SK-N-SH (cell line): ENCODE measurements around the gene SCYL2. TPM values are rescaled to one million over a fixed set of nuclear protein-coding genes. Genes with fewer than 3 reads are reported as not detected.

ENCODE experiments used
- CTCF ChIA-PET: fragments of 300-600, 350-600 bp; formaldehyde crosslinking; extraction: SDS; loops from one replicate; lab custom pipeline; 2021; lab: Yijun Ruan, JAX
- POLR2A ChIA-PET: fragments of 350-600 bp; sonication (Branson Sonifier 250); formaldehyde crosslinking; extraction: SDS; loops from one replicate; lab custom pipeline; 2020; ENCODE audit warnings: antibody characterized with exemption, inconsistent platforms; lab: Yijun Ruan, JAX
- DNase-seq: peaks from one replicate; pipeline ENCODE4 v3.0.0; 2012
- H2AFZ ChIP-seq: fragments of 200-600 bp; sonication (generic); 2 replicates; pipeline ENCODE4 v1.8.1; 2016; ENCODE audit warnings: antibody characterized with exemption, mild to moderate bottlenecking, low read depth
- H3F3A ChIP-seq: fragments of 200-600 bp; sonication (generic); replicated peaks from 2 replicates; pipeline ENCODE3; 2016; ENCODE audit warnings: antibody characterized with exemption, mild to moderate bottlenecking; ENCODE audit not compliant: insufficient read depth
- H3K27ac ChIP-seq, 2 experiments: fragments of 200-500 bp in 1 of 2; fragments of 200-600 bp in 1 of 2; sonication (Bioruptor generic) in 1 of 2; sonication (generic), shearing (Covaris generic) in 1 of 2; 2 replicates each; pipeline versions ENCODE4 v1.5.1 to v1.6.1; 2014 to 2016; ENCODE audit warnings: low read depth in 2 of 2, inconsistent platforms in 1 of 2, low read length in 1 of 2, mild to moderate bottlenecking in 1 of 2, mixed read lengths in 1 of 2
- H3K27me3 ChIP-seq: fragments of 200-600 bp; sonication (generic), shearing (Covaris generic); 2 replicates; pipeline ENCODE4 v1.6.1; 2016; ENCODE audit warnings: mixed run types; ENCODE audit not compliant: insufficient read depth
- H3K36me3 ChIP-seq, 2 experiments: fragments of 200-500 bp in 1 of 2; fragments of 200-600 bp in 1 of 2; sonication (Bioruptor generic) in 1 of 2; sonication (generic) in 1 of 2; replicated peaks in 1 of 2; 2 replicates each; pipeline versions ENCODE3 to v1.5.1; 2014 to 2016; ENCODE audit warnings: low read length in 1 of 2, mild to moderate bottlenecking in 1 of 2; ENCODE audit not compliant: insufficient read depth in 2 of 2, control insufficient read depth in 1 of 2
- H3K4me1 ChIP-seq, 2 experiments: fragments of 200-500 bp in 1 of 2; fragments of 200-600 bp in 1 of 2; sonication (Bioruptor generic) in 1 of 2; sonication (generic), shearing (Covaris generic) in 1 of 2; 2 replicates each; pipeline versions ENCODE4 v1.5.1 to v1.6.1; 2014 to 2016; ENCODE audit warnings: low read depth in 1 of 2, low read length in 1 of 2, mixed run types in 1 of 2; ENCODE audit not compliant: insufficient read depth in 2 of 2, control insufficient read depth in 1 of 2
- H3K4me2 ChIP-seq: fragments of 200-600 bp; sonication (generic), shearing (Covaris generic); 2 replicates; pipeline ENCODE4 v1.6.1; 2017; ENCODE audit warnings: mixed run types
- H3K4me3 ChIP-seq, 2 experiments: fragments of 200-500 bp in 1 of 2; fragments of 200-600 bp in 1 of 2; sonication (Bioruptor generic) in 1 of 2; sonication (generic), shearing (Covaris generic) in 1 of 2; 2 replicates each; pipeline versions ENCODE4 v1.5.1 to v1.8.1; 2014 to 2016; ENCODE audit warnings: low read depth in 2 of 2, inconsistent platforms in 1 of 2, low read length in 1 of 2, mild to moderate bottlenecking in 1 of 2, mixed read lengths in 1 of 2, moderate library complexity in 1 of 2
- H3K79me2 ChIP-seq: fragments of 200-600 bp; sonication (generic); 2 replicates; pipeline ENCODE4 v1.8.1; 2017; ENCODE audit warnings: mild to moderate bottlenecking; ENCODE audit not compliant: insufficient read depth
- H3K9ac ChIP-seq: fragments of 200-600 bp; sonication (generic); 2 replicates; pipeline ENCODE4 v1.6.1; 2017; ENCODE audit warnings: mixed run types
- H3K9me2 ChIP-seq: fragments of 200-600 bp; sonication (generic); 2 replicates; pipeline ENCODE4 v1.6.1; 2017; ENCODE audit warnings: mixed run types
- H3K9me3 ChIP-seq: fragments of 200-600 bp; sonication (generic); 2 replicates; pipeline ENCODE4 v1.6.1; 2017; ENCODE audit warnings: mixed run types, mild to moderate bottlenecking, moderate library complexity
- H4K20me1 ChIP-seq: fragments of 200-600 bp; sonication (generic); 2 replicates; pipeline ENCODE4 v1.6.1; 2017; ENCODE audit warnings: mild to moderate bottlenecking, mixed run types; ENCODE audit not compliant: insufficient read depth
- CHD2 ChIP-seq: fragments of 150-350 bp; IDR thresholded peaks from 2 replicates; pipeline ENCODE4 v1.6.1; 2018; ENCODE audit warnings: low read length; ENCODE audit not compliant: partially characterized antibody
- EZH2phosphoT487 ChIP-seq: fragments of 200-600 bp; sonication (generic); IDR thresholded peaks from 2 replicates; pipeline ENCODE4 v1.6.1; 2017; ENCODE audit warnings: low read depth, mixed run types, mild to moderate bottlenecking, antibody characterized with exemption, moderate library complexity, borderline replicate concordance
- FOXJ3 ChIP-seq: sonication (generic); formaldehyde crosslinking; IDR thresholded peaks from 2 replicates; pipeline ENCODE4 v1.5.1; 2020; ENCODE audit warnings: mild to moderate bottlenecking, missing genetic modification reagents
- GABPA ChIP-seq: IDR thresholded peaks from 2 replicates; pipeline ENCODE4 v1.4.0; 2012; ENCODE audit warnings: low read depth, mild to moderate bottlenecking
- GATA2 ChIP-seq: sonication (generic); formaldehyde crosslinking; IDR thresholded peaks from 2 replicates; pipeline ENCODE4 v1.5.0; 2020; ENCODE audit warnings: mild to moderate bottlenecking, missing genetic modification reagents
- JUND ChIP-seq: IDR thresholded peaks from 2 replicates; pipeline ENCODE4 v1.4.0; 2012
- MXI1 ChIP-seq: IDR thresholded peaks from 2 replicates; pipeline ENCODE4 v1.6.1; 2012; ENCODE audit warnings: mild to moderate bottlenecking, low read depth, low read length, improper control_type of control experiment
- RAD21 ChIP-seq: IDR thresholded peaks from 2 replicates; pipeline ENCODE4 v1.6.1; 2012; ENCODE audit warnings: mild to moderate bottlenecking, low read length
- RCOR1 ChIP-seq: fragments of 150-350 bp; IDR thresholded peaks from 2 replicates; pipeline ENCODE4 v1.6.1; 2017; ENCODE audit warnings: antibody characterized with exemption, low read length
- TEAD4 ChIP-seq: IDR thresholded peaks from 2 replicates; pipeline ENCODE4 v1.4.0; 2012; ENCODE audit warnings: mild to moderate bottlenecking, borderline replicate concordance; ENCODE audit not compliant: insufficient read depth
- YY1 ChIP-seq: IDR thresholded peaks from 2 replicates; pipeline ENCODE4 v1.4.0; 2012; ENCODE audit warnings: low read depth, mild to moderate bottlenecking
- ZBTB33 ChIP-seq: IDR thresholded peaks from 2 replicates; pipeline ENCODE4 v1.4.0; 2012; ENCODE audit warnings: low read depth, borderline replicate concordance
- WGBS: methylation state at CpG from one replicate; pipeline ENCODE4 v1.1.6; 2017; ENCODE audit warnings: low lambda C conversion rate; 5-methylcytosine and 5-hydroxymethylcytosine counted together
- polyA plus RNA-seq, 3 experiments: library from polyadenylated mRNA; depleted of rRNA; stranded (reverse); fragments of >200 nt; gene quantifications; 2 replicates each; pipeline ENCODE4 v1.2.3, GENCODE V29; 2012
- TF ChIP-seq, protein P1 (sequence below): IDR thresholded peaks from 2 replicates; pipeline ENCODE4 v1.4.0; 2012; ENCODE audit warnings: low read depth, borderline replicate concordance

Gene SCYL2
- polyA plus RNA-seq, 1 of the 3 experiments (the other 2 are of a cell fraction): 7.5 TPM

- CTCF ChIA-PET: interaction anchor here (1.0 to 1.5 kb wide), 2 partner anchors 182 to 369 kb away, joined by 3 to 5 read pairs; no protein-coding TSS in a partner anchor
Observed at GRCh38 chr12:100372853-100373640, 106.1 kb downstream of the SCYL2 start.

DNA sequence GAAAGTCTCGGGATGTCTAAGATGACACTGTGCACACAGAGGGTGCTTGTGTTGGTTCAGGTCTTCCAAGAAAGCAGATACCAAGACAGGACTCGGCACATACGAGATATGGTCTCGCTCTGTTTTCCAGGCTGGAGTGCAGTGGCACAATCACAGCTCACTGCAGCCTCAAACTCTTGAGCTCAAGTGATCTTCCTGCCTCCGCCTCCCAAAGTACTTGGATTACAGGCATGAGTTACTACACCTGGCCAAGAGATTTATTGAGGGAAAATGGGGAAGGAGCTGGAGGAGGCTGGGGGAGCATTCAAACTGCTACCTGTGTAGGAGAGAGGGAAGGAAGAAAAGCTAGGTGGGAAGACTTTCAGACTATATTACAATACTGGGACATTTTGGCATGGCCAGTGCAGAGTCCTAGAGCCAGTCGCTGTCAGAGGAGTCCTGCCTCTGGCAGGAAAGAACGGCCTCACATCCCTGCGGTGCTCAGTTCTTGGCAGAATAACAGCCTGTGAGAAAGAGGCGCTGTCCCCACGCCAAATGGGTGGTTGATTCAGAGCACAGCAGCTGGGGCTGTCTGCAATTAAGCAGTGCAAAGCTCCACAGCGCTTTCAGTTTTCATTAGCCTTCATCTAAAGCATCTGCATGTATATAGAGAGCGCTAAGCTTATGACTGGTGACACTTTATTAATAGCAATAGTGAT is 108.2 kb downstream of the SCYL2 start:
- Histone ChIP-seq H3K4me1 (peaks cover 0 to 2% of the 10 kb centered on the region in 2 experiments; a peak in 1 of 4 replicates), H3F3A (no peaks in the 10 kb centered on the region), H3K4me2 (no peak overlapping the region), H3K4me3 (no peak overlapping the region), H3K9ac (no peak overlapping the region), H3K36me3 (no peaks in the 10 kb centered on the region), H3K27me3 (no peaks in the 10 kb centered on the region), H3K9me3 (no peaks in the 10 kb centered on the region), H2AFZ (no peak overlapping the region), H3K79me2 (no peaks in the 10 kb centered on the region), H3K27ac (no peak overlapping the region), H3K9me2 (no peaks in the 10 kb centered on the region), H4K20me1 (no peaks in the 10 kb centered on the region)
- ChIA-PET CTCF (interaction anchor here (1.0 to 1.3 kb wide), 2 partner anchors 17 to 27 kb away, joined by 3 read pairs; no protein-coding TSS in a partner anchor), POLR2A (no interaction called here)
- TF ChIP-seq EZH2phosphoT487: no peak
- TF ChIP-seq ZBTB33: no peak
- TF ChIP-seq TEAD4: no peak
- WGBS: 63% methylated on average over 12 of the region's 12 CpGs
- DNase-seq: no peak

More at GRCh38 chr12:100372853-100373640, 106.1 kb downstream of the SCYL2 start:
- DNase-seq: no peak
- TF ChIP-seq GABPA (no peak), RCOR1 (no peak), CHD2 (no peak), RAD21 (no peak), JUND (no peak), MXI1 (no peak), GATA2 (no peak), EZH2phosphoT487 (no peak), FOXJ3 (CRISPR knock-in tag) (no peak), YY1 (no peak)
- TF ChIP-seq, protein P1, sequence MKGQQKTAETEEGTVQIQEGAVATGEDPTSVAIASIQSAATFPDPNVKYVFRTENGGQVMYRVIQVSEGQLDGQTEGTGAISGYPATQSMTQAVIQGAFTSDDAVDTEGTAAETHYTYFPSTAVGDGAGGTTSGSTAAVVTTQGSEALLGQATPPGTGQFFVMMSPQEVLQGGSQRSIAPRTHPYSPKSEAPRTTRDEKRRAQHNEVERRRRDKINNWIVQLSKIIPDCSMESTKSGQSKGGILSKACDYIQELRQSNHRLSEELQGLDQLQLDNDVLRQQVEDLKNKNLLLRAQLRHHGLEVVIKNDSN: no peak
- TF ChIP-seq, all 33 proteins: peak for 0
- Histone ChIP-seq H3K4me3 (no peak overlapping the region), H3F3A (no peaks in the 10 kb centered on the region), H3K4me2 (no peak overlapping the region), H3K9me3 (no peaks in the 10 kb centered on the region), H3K4me1 (peaks cover 0 to 2% of the 10 kb centered on the region in 2 experiments; a peak in 1 of 4 replicates), H4K20me1 (no peaks in the 10 kb centered on the region), H2AFZ (no peak overlapping the region), H3K27ac (no peak overlapping the region), H3K36me3 (no peaks in the 10 kb centered on the region), H3K9ac (no peak overlapping the region), H3K79me2 (no peaks in the 10 kb centered on the region), H3K27me3 (no peaks in the 10 kb centered on the region), H3K9me2 (no peaks in the 10 kb centered on the region)
- POLR2A ChIA-PET: no interaction called here
- WGBS: 70% methylated on average over 11 of the region's 11 CpGs
